NAMALWA (cell line): ENCODE data around the gene ZNF507.

Experiments
- DNase-seq: peaks from one replicate; pipeline ENCODE4 v3.0.0-alpha.2; 2015; ENCODE audit warnings: low spot score

ZNF507 gene

DNA sequence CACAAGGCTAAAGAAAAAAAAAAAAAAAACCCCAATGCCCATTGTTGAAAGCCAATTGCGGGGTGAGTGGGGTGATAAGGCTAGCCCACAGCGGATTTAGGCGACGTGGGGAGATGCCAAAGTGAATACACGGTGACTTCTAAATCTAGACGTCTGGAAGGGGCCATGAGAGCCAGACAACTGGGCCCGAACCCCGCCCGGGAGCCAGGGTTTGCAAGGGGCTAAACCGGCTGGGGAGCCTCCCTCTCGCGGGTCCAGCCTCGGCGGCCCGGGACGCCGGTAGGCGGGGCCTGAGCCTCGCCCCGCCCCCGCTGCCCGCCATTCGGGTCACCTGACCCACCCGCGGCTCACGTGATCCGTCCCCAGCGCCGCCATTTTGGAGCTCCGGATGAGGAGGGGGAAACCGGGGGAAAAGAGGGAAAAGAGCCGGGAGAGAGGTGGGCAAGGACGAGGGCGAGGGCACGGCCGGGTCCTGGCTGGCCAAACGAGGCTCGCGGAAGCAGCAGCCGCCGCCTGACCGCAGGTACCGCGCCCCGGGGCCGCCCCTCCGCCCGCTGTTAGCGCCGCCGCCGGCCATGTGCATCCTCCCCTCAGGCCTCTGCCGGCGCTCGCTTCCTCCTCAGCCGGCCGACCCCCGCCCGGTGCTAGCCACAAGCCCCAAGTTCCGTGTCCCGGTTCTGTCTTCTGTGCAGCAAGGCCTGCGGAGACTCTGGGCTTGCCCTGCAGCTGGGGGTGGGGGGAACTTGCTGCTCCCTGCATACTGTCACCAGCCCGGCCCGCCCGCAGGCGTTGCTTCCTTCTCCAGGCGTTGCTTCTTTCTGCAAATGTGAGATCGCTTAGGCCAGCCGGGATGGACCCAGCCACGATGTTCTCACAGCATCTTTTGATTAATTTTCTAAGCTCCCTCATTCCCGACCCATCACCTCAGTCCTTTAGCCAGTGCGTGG lies at the start of gene ZNF507:
Gene ZNF507 (plus strand): TSS at position 350 of the 947 bp plus-strand sequence. CDS start 7,221 bp downstream, outside the sequence.
- DNase-seq = peak; percentile 88

DNA sequence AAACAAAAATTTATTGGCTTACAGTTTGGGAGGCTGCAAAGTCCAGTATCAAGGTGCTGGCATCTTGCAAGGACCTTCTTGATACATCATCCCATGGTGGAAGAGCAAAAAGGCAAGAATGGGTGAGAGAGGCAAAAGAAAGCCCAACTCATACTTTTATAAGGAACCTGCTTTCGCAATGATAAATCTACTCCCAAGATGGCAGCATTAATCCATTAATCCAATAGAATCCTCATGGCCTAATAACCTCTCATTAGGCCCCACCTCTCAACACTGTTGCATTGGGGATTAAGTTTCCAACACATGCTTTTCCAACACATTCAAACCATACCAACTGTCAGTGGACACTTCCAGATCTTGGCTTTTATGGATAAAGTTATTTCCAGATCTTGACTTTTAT lies 48.7 kb upstream of the ZNF507 start:
- DNase-seq = no peak

- no peak for DNase-seq
Observed at GRCh38 chr19:32302778-32303177, 42.6 kb upstream of the ZNF507 start.

GRCh38 chr19:32303193-32303592 lies 42.2 kb upstream of the ZNF507 start:
- no peak for DNase-seq

DNA sequence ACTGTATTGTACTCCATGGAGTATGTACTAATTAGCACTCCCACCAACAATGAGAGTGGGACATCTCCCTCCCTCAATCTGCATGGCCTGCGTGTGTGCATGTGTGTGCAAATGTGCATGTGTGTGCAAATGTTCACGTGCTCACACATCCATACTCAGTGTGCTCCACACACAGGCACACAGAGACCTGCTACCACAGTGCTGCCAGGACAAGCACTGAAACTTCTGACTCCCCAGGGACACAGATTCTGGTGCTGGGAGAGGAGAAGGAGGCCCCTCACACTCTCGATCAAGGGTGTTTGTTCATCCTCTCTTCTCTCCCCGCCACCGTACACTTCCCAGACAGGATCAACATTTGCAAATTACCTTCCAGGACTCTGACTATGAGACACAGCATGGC lies 37.8 kb upstream of the ZNF507 start:
- no peak for DNase-seq

DNA sequence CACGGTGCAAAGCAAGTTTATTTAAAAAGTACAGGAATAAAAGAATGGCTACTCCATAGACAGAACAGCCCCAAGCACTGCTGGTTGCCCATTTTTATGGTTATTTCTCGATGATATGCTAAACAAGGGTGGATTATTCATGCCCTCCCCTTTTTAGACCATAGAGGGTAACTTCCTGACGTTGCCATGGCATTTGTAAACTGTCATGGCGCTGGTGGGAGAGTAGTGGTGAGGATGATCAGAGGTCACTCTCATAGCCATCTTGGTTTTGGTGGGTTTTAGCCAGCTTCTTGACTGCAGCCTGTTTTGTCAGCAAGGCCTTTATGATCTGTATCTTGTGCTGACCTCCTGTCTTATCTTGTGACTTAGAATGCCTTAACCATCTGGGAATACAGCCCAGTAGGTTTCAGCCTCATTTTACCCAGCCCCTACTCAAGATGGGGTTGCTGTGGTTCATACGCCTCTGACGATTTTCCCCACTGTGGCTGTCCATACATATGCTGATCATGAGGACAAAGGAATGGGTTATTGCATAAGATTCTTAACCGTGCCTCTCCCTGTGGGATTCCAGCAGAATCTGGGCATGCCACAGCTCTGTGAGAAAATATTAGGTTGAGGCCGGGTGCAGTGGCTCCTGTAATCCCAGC lies 36.9 kb upstream of the ZNF507 start:
- no peak for DNase-seq

DNA sequence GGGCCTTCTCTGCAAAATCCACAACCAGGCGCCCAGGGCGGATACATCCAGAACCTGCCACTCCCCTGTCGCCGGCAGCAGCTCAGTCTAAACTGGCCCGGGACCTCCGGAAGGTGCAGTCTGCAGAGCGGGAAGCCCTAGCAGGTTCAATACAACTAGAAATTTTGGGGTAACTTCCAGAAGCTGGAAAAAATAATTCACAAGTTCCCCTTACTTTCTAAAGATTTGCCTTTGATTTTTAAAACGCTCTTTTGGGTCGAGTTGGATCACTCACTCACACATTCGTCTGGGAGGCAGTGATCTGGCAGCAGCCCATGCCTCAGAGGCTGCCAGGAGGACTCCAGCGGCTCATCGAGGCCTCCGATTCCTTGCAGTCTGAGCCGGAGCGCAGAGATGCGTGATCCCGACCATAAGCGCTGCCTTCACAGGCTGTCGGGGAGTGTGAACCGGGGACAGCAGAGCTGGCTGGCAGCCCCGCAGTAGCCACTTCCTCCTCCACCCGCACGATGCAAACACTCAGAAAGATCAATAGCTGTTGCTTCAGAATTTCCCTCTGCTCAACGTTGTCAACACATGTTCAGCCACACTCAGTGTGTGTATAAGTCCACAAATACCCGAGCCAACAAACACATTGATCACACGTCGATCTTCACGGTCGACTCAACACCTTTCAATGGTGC lies 35.6 kb upstream of the ZNF507 start:
- no peak for DNase-seq

- no peak for DNase-seq
Observed at GRCh38 chr19:32311371-32311770, 34.0 kb upstream of the ZNF507 start.

GRCh38 chr19:32313569-32314265 lies 31.7 kb upstream of the ZNF507 start:
- DNase-seq = no peak

GRCh38 chr19:32316034-32316433 lies 29.4 kb upstream of the ZNF507 start:
- no peak for DNase-seq

GRCh38 chr19:32317086-32317485 lies 28.3 kb upstream of the ZNF507 start:
- no peak for DNase-seq

- peak; percentile 41 for DNase-seq
Observed at GRCh38 chr19:32318884-32319520, 26.4 kb upstream of the ZNF507 start.

GRCh38 chr19:32322541-32322940 lies 22.9 kb upstream of the ZNF507 start:
- no peak for DNase-seq

DNA sequence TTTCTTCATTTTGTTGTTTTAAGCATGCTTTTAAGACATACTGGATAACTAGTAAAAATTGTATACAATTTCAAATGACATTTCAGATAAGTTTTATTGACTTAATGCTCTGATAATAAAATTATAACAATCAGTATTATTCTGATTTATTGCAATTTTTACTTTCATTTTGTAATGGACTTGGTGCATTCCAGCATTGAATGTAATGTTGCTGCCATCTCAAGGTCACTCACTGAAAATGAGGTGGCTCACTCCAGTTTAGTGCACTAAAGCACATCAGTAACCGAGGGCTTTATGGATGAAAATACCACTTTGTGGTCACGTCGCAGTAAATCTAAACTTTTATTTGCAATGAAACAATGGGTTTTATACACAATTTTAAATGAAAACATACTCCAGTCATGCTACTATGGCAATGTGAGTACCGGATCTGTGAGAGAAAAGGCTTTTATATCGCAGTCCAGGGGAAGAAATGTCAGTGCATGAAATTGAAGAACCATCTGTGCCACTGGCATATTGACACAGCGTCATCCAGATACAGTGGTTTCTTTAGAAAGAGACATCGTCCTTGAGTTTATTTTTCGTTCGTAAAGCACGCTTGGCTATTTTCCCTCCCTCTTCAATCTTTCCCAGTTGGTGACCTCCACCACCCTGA lies 20.7 kb upstream of the ZNF507 start:
- no peak for DNase-seq

DNA sequence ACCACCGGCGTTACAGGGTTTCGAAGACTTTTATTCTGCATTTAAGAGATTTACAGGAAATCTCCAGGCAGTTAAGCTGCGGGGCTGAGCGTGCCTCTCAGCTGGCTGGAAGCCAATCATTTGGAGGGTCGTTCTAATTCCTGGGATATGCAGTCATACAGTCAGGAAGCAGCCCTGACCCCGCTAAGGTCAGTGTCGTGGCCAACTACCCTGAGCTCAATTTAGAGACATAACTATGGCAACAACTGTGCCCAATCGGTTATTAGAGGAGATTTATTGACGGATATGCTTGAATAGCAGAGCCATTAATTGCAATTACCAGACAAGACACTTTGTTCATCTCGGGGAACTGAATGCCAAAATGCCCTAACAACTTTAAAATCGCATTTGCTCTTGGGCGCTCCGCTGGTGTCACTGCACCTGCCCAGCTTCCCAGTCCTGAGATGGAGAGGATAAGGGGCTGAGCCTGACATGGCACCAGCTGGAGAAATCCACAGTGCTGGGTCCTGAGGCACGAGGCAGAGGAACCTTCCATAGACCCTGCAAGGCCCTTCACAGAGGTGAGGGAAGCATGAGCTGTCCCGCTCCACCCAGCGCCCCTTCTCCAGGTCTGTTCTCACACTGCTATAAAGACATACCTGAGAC lies 15.1 kb upstream of the ZNF507 start:
- no peak for DNase-seq

DNA sequence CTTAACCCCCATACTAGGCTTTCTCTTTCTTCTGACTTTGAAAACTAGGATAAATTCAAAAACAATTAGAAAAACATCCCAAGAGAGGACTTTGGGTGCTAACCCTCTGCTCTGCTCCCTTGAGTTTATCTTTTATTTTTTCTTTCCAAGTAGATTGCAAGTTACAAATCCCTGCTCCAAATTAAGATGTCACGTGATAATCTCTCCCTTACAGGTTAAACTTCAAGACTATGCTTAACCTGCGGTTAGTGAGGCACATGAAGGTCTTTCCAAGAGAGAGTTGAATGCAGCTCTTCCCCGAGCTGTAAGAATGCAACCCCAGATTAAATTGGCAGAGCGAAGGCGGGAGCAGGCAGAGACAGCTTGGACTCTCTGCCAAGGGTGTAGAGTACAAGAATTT lies 12.2 kb upstream of the ZNF507 start:
- no peak for DNase-seq

DNA sequence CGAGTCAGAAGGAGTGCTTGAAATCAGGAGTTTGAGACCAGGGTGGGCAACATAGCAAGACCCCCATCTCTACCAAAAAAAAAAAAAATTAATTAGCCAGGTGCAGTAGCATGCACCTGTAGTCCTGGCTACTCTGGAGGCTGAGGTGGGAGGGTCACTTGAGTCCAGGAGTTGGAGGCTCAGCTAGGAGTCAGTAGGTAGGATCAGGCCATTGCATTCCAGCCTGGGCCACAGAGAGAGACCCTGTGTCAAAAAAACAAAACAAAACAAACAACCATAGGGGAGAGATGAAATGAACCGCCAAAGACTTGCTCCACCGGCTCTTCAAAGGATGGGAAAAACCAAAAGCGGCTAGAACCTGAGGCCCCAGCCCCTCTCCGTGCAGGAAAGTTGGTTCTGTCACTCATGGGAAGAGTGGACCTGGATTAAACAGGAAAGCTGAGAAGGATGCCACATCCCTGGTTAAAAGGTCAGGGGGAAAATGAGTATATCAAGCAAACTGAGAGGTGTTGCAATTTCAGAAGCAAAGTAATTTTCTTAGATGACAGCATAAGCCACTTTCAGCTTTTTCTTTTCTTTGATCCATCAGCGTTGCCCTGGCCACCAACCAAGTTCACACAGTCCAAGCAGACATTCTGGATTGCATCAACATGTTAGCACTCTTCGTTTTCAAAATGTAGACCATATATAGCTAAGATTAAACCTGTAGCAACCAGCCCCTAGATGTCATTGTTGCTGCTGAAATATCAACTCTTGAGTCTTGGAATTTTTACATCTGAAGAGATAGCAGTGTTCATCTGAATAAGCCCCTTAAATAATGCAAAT lies 8.9 kb upstream of the ZNF507 start:
- DNase-seq = peak; percentile 16

- DNase-seq = no peak
Observed at GRCh38 chr19:32337084-32337808, 8.2 kb upstream of the ZNF507 start.

DNA sequence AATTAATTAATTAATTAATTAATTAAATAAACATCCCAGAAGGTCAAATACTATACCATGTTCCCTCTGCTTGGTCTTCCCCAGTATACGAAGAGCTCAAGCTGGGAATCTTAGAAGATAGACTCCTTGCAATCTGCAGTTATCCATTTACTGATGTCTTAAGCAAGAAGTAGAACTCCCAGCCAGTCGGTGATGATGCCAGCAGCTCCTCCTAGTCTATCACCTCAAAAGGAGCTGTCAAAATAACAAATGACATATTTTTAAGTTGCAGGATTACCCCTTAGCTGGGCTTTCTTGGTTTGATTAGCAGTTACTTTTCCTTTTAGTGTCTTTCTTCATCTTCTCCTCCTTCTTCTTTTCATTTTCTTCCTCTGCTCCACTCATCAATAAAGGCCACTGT lies 6.0 kb upstream of the ZNF507 start:
- DNase-seq = no peak
